ENCODE results near the gene HMGA1.

HMGA1 gene

GRCh38 chr6:34276881-34277762, 40.4 kb downstream of the HMGA1 start:
- TF ChIP-seq CTCF (IDR thresholded peaks at IDR 0.05; ENCODE audit: insufficient read depth, low read length, missing control alignments) = no peak
- ChIA-PET CTCF (interaction anchor here (0.7 kb wide), 1 partner anchor 28 kb away, joined by 4 read pairs; the partner anchor contains the start of gene SMIM29), POLR2A (no interaction called here)
- H3K4me3 ChIP-seq (ENCODE audit: low read depth, low read length) = no peak overlapping the region
- no peak for DNase-seq (ENCODE audit: low read depth, low spot score)

- TF ChIP-seq CTCF (IDR thresholded peaks at IDR 0.05; ENCODE audit: insufficient read depth, low read length, missing control alignments) = no peak
- no peak overlapping the region for H3K4me3 ChIP-seq (ENCODE audit: low read depth, low read length)
- ChIA-PET POLR2A (no interaction called here), CTCF (interaction anchor here (0.7 kb wide), 1 partner anchor 29 kb away, joined by 4 read pairs; the partner anchor contains the start of gene SMIM29)
- DNase-seq (ENCODE audit: low read depth, low spot score) = no peak
Observed at GRCh38 chr6:34277763-34278112, 41.1 kb downstream of the HMGA1 start.

GRCh38 chr6:34278833-34279232, 42.2 kb downstream of the HMGA1 start:
- ChIA-PET CTCF (no interaction called here), POLR2A (no interaction called here)
- DNase-seq (ENCODE audit: low read depth, low spot score) = no peak
- H3K4me3 ChIP-seq (ENCODE audit: low read depth, low read length) = no peak overlapping the region
- TF ChIP-seq CTCF (IDR thresholded peaks at IDR 0.05; ENCODE audit: insufficient read depth, low read length, missing control alignments) = no peak

- DNase-seq (ENCODE audit: low read depth, low spot score) = no peak
- no peak overlapping the region for H3K4me3 ChIP-seq (ENCODE audit: low read depth, low read length)
- TF ChIP-seq CTCF (IDR thresholded peaks at IDR 0.05; ENCODE audit: insufficient read depth, low read length, missing control alignments) = no peak
- CTCF ChIA-PET = interaction anchor here (0.5 to 2.0 kb wide), 2 partner anchors 31 to 135 kb away, joined by 3 to 6 read pairs; partner anchors contain the start of gene SMIM29
- POLR2A ChIA-PET = no interaction called here
Observed at GRCh38 chr6:34280216-34280615, 43.5 kb downstream of the HMGA1 start.

GRCh38 chr6:34281702-34282334, 45.1 kb downstream of the HMGA1 start:
- ChIA-PET POLR2A (no interaction called here), CTCF (interaction anchor here (0.7 to 1.6 kb wide), 3 partner anchors 9 to 32 kb away, joined by 4 to 9 read pairs (median 5); no protein-coding TSS in a partner anchor)
- DNase-seq (ENCODE audit: low read depth, low spot score) = no peak
- TF ChIP-seq CTCF (IDR thresholded peaks at IDR 0.05; ENCODE audit: insufficient read depth, low read length, missing control alignments) = no peak
- H3K4me3 ChIP-seq (ENCODE audit: low read depth, low read length) = no peak overlapping the region

All from AG04449 (cell line).